Cardiac muscle cell (in vitro differentiated cells and primary cell): Measurements from ENCODE around the gene ZNF143. TPM values are rescaled to one million over a fixed set of nuclear protein-coding genes. Genes with fewer than 3 reads are reported as not detected.

Experiments
- DNase-seq, 2 donors: peaks; one replicate each; pipeline versions ENCODE4 v3.0.0 to v3.0.0-alpha.2; 2010 to 2017; ENCODE audit warnings: low read depth in 1 of 2, low spot score in 1 of 2
- H3K27ac ChIP-seq: fragments of 200-600 bp; sonication (generic); 2 replicates; pipeline ENCODE4 v1.5.1; 2016
- H3K27me3 ChIP-seq: fragments of 200-600 bp; sonication (generic); 2 replicates; pipeline ENCODE4 v1.6.0; 2016; ENCODE audit warnings: control low read depth
- H3K36me3 ChIP-seq: fragments of 200-600 bp; sonication (generic); 2 replicates; pipeline ENCODE4 v1.5.1; 2016; ENCODE audit warnings: control low read depth
- H3K4me1 ChIP-seq: fragments of 200-600 bp; sonication (generic); 2 replicates; pipeline ENCODE4 v1.8.1; 2017; ENCODE audit warnings: low read depth, mild to moderate bottlenecking, mixed run types
- H3K4me3 ChIP-seq: fragments of 200-600 bp; sonication (generic); 2 replicates; pipeline ENCODE4 v1.5.1; 2016; ENCODE audit warnings: mild to moderate bottlenecking
- H3K9me3 ChIP-seq: fragments of 200-600 bp; sonication (generic); 2 replicates; pipeline ENCODE4 v1.5.1; 2017; ENCODE audit warnings: low read depth, mild to moderate bottlenecking, control low read depth
- polyA plus RNA-seq: library from polyadenylated mRNA; unstranded; fragments of >200 nt; fragmentation: Nextera tagmentation; extraction: Ambion mirVana; gene quantifications from 2 replicates; pipeline ENCODE4 v1.2.1, GENCODE V29; 2016
- total RNA-seq: library from RNA; depleted of rRNA; stranded (reverse); fragments of >200 nt; gene quantifications from 2 replicates; pipeline ENCODE4 v1.2.3, GENCODE V29; 2016
- TF ChIP-seq, protein P1 (sequence below): IDR thresholded peaks from 2 replicates; pipeline ENCODE4 v1.5.1; 2012; ENCODE audit warnings: low read depth, mild to moderate bottlenecking, low read length

The ZNF143 gene
- total and polyA plus RNA-seq, 2 experiments from 2014 or later, result 28.7 to 73.7 TPM

DNA sequence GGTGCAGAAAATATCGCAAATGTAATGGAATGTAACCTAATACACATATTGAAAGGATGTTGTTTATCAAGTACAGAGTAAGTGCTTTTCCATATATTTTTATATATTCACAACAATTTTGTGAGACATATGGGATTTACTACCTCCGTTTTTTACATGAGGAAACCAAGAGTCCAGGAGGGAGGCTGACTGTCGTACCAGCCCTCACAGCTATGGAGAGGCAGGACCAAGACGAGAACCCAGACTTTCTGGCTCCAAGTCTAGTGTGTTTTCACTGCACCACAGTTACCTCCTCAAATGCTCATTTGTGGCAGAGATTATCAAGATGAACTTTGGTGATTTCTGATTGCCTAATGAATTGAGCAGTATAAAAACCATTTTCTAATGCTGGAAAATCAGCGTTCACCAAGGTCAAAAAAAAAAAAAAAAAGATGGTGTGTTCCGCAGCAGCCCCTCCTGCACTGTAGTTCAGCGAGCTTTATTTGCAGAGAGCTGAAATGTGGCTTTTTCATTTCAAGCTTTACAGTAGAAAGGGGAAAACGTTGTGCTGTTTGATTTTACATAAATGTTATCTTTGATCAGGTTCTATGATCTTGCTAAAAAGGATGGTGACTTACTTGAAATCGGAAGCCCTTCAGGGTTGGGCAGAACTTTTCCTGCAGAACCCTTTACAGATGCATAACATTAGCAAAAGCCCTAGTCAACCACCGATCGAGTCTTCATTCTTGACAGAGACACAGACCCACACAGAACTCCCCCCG lies 67.9 kb downstream of the ZNF143 start:
- TF ChIP-seq, protein P1, sequence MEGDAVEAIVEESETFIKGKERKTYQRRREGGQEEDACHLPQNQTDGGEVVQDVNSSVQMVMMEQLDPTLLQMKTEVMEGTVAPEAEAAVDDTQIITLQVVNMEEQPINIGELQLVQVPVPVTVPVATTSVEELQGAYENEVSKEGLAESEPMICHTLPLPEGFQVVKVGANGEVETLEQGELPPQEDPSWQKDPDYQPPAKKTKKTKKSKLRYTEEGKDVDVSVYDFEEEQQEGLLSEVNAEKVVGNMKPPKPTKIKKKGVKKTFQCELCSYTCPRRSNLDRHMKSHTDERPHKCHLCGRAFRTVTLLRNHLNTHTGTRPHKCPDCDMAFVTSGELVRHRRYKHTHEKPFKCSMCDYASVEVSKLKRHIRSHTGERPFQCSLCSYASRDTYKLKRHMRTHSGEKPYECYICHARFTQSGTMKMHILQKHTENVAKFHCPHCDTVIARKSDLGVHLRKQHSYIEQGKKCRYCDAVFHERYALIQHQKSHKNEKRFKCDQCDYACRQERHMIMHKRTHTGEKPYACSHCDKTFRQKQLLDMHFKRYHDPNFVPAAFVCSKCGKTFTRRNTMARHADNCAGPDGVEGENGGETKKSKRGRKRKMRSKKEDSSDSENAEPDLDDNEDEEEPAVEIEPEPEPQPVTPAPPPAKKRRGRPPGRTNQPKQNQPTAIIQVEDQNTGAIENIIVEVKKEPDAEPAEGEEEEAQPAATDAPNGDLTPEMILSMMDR, result no peak
- Histone ChIP-seq H3K36me3 (no peaks in the 10 kb centered on the region), H3K4me3 (no peak overlapping the region), H3K27ac (peak overlapping the region; percentile 91), H3K9me3 (no peaks in the 10 kb centered on the region), H3K4me1 (peaks cover 40% of the 10 kb centered on the region), H3K27me3 (no peaks in the 10 kb centered on the region)
- DNase-seq, result peak in 1 of 2 donors; percentile 23

DNA sequence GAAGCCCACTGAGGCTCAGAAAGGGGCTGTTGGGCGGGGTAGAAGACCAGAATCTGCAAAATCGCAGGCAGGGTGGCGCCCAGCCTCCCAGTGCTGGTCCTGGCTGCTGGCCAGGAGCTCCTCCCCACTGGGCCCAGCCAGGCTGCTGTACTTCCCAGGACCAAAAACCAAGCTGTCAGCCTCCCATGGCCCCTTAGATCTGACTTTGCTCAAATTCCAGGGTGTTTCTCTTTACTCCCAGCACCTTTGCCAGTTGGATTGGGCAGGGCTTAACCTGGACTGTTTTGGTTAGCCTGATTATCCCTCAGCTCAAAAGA lies 68.5 kb downstream of the ZNF143 start:
- Histone ChIP-seq H3K4me3 (no peak overlapping the region), H3K9me3 (no peaks in the 10 kb centered on the region), H3K27me3 (no peaks in the 10 kb centered on the region), H3K4me1 (peaks cover 40% of the 10 kb centered on the region), H3K27ac (peak overlapping the region; percentile 91), H3K36me3 (no peaks in the 10 kb centered on the region)
- DNase-seq, result peak; percentile 44 to 53
- TF ChIP-seq, protein P1, result no peak

DNA sequence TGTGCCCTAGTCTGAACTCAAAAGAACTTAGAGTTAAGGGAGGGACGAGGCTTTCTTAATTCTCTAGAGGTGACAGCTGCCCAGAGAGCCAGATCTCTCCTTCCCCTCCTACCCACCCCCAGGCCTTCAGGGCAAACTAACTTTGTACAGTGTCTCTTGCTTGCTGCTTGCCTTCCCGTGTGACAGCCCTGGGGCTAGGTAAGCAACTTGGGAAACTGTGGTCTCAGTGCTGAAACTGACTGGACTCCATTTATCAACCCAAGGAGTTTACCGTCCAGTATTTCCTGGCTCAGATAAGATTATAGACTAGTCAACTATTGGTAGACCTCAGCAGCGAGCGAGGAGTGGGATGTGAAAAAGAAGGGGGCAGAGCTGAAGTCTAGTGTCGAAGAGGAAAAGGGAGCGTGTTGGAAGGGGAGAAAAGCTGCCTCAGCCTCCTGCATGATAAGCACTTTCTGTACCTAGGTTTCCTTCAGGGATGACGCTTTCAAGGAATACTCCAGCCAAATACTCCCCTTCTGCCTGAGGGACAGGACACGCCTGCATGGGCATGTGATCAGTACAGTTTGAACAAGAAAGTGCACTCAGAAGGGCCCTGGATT lies 69.3 kb downstream of the ZNF143 start:
- peak; percentile 32 to 69 for DNase-seq
- peak overlapping the region; percentile 91 for H3K27ac ChIP-seq

DNA sequence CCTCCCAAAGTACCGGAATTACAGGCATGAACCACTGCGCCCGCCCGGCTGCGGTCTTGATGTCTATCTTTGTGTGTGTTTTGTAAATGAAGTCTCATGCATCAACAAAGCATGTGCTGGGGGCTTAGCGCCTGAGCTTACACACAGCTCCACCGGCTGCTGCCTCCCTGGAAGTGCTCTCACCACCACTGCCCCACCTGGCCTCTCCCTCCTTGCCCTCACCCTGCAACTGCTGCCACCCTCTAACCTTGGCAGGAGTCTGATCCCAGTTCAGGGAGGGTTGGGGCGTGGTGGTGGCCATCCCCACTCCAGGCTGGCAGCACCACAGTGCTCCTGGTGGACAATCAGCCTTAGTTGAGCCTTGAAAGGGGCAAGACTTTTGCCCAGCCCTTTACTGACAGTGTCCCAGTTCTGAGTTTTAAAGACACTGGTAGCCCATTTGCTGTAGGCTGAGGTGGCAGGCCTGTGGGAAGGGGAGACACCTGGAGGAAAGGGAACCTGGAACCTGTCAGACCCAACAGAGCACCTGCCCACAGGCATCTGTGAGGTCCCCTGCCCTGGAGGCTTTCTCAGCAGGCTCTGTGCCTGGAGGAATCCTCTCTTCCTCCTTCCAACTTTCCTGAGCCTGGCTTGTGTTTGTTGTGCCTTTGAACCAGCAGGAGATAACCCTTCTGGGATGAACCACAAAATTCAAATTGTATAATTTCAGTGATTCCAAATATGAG lies 70.3 kb downstream of the ZNF143 start:
- Histone ChIP-seq H3K27me3 (no peaks in the 10 kb centered on the region), H3K9me3 (no peaks in the 10 kb centered on the region), H3K4me1 (peaks cover 41% of the 10 kb centered on the region), H3K4me3 (no peak overlapping the region), H3K27ac (peak overlapping the region; percentile 91), H3K36me3 (no peaks in the 10 kb centered on the region)
- TF ChIP-seq, protein P1, result no peak
- no peak for DNase-seq

More for the DNA sequence above, 69.3 kb downstream of the ZNF143 start:
- TF ChIP-seq, protein P1, result no peak
- no peaks in the 10 kb centered on the region for H3K9me3 ChIP-seq
- no peaks in the 10 kb centered on the region for H3K36me3 ChIP-seq
- peaks cover 41% of the 10 kb centered on the region for H3K4me1 ChIP-seq
- H3K4me3 ChIP-seq, result no peak overlapping the region
- no peaks in the 10 kb centered on the region for H3K27me3 ChIP-seq

DNA sequence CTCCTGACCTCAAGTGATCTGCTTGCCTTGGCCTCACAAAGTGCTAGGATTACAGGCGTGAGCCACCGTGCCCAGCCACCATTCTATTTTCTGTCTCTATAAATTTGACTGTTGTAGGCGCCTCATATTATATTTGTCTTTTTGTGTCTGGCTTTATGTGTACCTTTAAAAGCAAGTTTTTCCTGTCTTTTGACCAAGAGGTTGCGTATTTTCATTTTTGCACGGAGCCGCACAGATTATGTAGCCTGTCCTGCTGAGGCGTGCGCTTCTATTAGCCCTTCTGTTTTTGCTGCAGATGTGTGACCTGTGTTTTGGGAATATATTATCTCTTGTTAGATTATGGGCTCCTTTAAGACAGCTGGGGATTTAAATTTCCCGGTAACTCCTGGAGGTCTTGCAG lies 72.2 kb downstream of the ZNF143 start:
- TF ChIP-seq, protein P1, result no peak
- no peak for DNase-seq
- H3K27ac ChIP-seq, result no peak overlapping the region
- H3K4me3 ChIP-seq, result no peak overlapping the region
- H3K4me1 ChIP-seq, result peaks cover 40% of the 10 kb centered on the region
- H3K9me3 ChIP-seq, result no peaks in the 10 kb centered on the region
- H3K27me3 ChIP-seq, result no peaks in the 10 kb centered on the region
- H3K36me3 ChIP-seq, result no peaks in the 10 kb centered on the region
